ENCODE data around the gene CLCN5. TPM values are rescaled to one million over a fixed set of nuclear protein-coding genes. Genes with fewer than 3 reads are reported as not detected.

Gene CLCN5
- total and polyA plus RNA-seq, 8 donors: 1.5 to 5.3 (median 2.5) TPM

DNA sequence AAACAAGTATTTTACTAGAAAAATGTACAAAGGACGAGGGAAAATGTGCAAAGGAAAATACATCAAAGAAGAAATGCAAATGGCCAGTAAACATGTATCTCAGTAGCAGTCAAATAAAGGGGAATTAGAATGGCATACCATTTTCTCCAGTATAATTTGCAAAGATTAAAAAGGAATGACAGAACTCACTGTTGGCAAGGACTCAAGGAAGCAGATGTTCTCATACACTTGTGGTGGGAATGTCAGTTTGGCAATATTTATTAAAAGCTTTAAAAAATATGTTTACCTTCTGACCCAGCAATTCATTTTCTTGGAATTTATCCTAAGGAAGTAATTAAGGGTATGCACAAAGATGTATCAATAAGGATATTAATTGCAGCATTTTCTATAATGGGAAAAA is 7.6 kb downstream of the CLCN5 start:
- H3K9me3 ChIP-seq: no peaks in the 10 kb centered on the region
- H3K27me3 ChIP-seq: no peaks in the 10 kb centered on the region
- ATAC-seq: no peak
- H3K4me3 ChIP-seq: no peak overlapping the region
- intact Hi-C loops (cut with DNase I): no loop called here
- H3K36me3 ChIP-seq: no peaks in the 10 kb centered on the region
- H3K4me1 ChIP-seq: peaks cover 0 to 4% (median 0%) of the 10 kb centered on the region in 3 donors
- WGBS, 2 donors: 35 to 77% methylated on average over 1 of the region's 1 CpG
- TF ChIP-seq, protein P1, sequence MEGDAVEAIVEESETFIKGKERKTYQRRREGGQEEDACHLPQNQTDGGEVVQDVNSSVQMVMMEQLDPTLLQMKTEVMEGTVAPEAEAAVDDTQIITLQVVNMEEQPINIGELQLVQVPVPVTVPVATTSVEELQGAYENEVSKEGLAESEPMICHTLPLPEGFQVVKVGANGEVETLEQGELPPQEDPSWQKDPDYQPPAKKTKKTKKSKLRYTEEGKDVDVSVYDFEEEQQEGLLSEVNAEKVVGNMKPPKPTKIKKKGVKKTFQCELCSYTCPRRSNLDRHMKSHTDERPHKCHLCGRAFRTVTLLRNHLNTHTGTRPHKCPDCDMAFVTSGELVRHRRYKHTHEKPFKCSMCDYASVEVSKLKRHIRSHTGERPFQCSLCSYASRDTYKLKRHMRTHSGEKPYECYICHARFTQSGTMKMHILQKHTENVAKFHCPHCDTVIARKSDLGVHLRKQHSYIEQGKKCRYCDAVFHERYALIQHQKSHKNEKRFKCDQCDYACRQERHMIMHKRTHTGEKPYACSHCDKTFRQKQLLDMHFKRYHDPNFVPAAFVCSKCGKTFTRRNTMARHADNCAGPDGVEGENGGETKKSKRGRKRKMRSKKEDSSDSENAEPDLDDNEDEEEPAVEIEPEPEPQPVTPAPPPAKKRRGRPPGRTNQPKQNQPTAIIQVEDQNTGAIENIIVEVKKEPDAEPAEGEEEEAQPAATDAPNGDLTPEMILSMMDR (IDR thresholded peaks at IDR 0.05): no peak
- peak; percentile 67 for FAIRE-seq
- H3K27ac ChIP-seq: no peak overlapping the region
- no peak for DNase-seq

DNA sequence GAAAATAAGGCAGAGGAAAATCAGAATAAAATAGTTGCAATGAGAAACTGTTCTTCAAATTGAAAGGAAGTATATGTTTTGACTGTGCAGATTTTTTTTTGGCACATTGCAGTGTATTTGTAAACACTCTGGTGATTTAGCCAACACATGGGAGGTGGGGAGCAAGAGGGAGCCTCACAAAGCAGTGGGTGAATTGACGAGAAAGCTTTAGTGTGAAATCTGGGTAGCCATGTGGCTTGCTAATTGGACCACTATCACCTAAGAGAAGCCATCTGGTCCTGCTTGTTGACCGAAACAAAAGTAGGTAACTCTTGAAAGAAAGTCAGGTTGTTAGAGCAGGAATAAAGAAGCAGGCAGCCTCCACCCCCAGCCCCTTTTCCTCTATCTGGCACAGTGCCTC is 10.4 kb downstream of the CLCN5 start:
- intact Hi-C loops (cut with DNase I): no loop called here
- FAIRE-seq: no peak
- WGBS, 2 donors: 75 to 93% methylated on average over 2 of the region's 2 CpGs

DNA sequence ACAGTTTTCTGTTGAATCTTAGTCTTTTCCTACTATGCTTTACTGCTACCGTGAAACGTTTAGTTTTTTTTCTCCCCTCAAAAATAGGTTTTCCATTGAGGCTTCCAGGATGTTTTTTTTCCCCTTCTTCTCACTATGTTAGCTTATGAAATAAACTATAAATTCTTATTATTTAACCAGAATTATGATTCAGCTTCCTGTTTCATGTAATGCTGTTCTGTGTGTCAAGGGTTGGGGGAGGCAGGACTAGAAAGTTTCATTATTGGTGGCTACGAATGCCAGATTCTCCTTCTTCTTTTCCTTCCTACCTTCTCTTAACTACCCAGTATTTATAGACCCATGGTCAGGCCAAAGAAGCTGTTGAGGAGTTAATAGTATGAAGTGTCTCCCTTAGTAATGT is 11.8 kb downstream of the CLCN5 start:
- Histone ChIP-seq H3K27ac (no peak overlapping the region), H3K27me3 (no peaks in the 10 kb centered on the region), H3K36me3 (no peaks in the 10 kb centered on the region), H3K4me1 (no peaks in the 10 kb centered on the region), H3K4me3 (no peak overlapping the region), H3K9me3 (no peaks in the 10 kb centered on the region)
- 70 to 85% methylated on average over 3 of the region's 3 CpGs for WGBS, 2 donors
- DNase-seq (no peak), FAIRE-seq (no peak), ATAC-seq (no peak)
- TF ChIP-seq, protein P1 (IDR thresholded peaks at IDR 0.05): no peak
- intact Hi-C loops (cut with DNase I): no loop called here

More for the DNA sequence above, 10.4 kb downstream of the CLCN5 start:
- Histone ChIP-seq H3K4me1 (no peaks in the 10 kb centered on the region), H3K4me3 (no peak overlapping the region), H3K27ac (no peak overlapping the region), H3K9me3 (no peaks in the 10 kb centered on the region), H3K27me3 (no peaks in the 10 kb centered on the region), H3K36me3 (no peaks in the 10 kb centered on the region)
- TF ChIP-seq, protein P1 (IDR thresholded peaks at IDR 0.05): no peak
- DNase-seq (no peak), ATAC-seq (no peak)

DNA sequence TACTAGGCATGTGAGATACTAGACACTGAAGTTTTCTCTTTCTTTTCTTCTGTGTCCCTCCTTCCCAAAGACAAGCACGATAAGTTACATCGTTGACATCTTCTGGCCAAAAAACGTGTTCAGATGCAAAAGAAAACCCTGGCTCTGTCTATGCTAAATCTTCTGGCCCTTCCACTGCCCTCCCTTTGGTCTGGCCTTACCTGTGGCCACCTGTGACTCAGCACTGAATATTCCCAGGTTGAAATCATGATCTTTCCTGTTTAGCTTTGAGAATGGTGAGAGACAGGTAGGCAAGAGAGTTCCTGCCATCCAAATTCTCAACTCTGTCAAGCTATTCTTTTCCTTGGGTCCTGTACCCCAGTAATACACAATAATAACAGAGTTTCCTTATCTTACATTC is 12.3 kb downstream of the CLCN5 start:
- WGBS, 2 donors: 66 to 83% methylated on average over 3 of the region's 3 CpGs
- ATAC-seq (no peak), DNase-seq (no peak), FAIRE-seq (no peak)
- Histone ChIP-seq H3K36me3 (no peaks in the 10 kb centered on the region), H3K27ac (no peak overlapping the region), H3K9me3 (no peaks in the 10 kb centered on the region), H3K4me3 (no peak overlapping the region), H3K27me3 (no peaks in the 10 kb centered on the region), H3K4me1 (no peaks in the 10 kb centered on the region)
- intact Hi-C loops (cut with DNase I): no loop called here
- TF ChIP-seq, protein P1 (IDR thresholded peaks at IDR 0.05): no peak

DNA sequence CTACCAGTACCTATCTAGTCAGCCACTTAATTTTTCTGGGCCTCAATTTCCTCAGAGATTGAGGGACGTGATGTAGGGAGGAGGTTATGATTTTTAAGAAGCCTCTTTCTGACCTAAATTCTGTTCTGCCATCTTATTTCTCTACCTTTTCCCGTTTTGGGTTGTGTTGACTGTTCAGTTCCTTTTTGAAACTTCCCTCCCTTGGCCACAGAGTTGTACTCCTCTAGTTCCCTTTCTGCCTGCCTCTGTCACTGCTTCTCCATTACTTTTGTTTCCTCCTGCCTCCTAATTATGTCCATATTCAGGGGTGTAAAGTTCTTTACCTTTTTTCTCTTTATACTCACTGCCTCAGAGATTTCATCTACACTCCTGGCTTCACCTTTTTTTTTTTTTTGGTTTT is 25.4 kb downstream of the CLCN5 start:
- DNase-seq (no peak), ATAC-seq (no peak), FAIRE-seq (no peak)
- WGBS, 2 donors: 50 to 84% methylated on average over 2 of the region's 2 CpGs
- Histone ChIP-seq H3K4me1 (no peaks in the 10 kb centered on the region), H3K9me3 (no peaks in the 10 kb centered on the region), H3K36me3 (no peaks in the 10 kb centered on the region), H3K4me3 (no peak overlapping the region), H3K27me3 (peaks cover 0 to 4% (median 0%) of the 10 kb centered on the region in 4 donors), H3K27ac (no peak overlapping the region)
- intact Hi-C loops (cut with DNase I): no loop called here
- TF ChIP-seq, protein P1 (IDR thresholded peaks at IDR 0.05): no peak
